HCT116 (cell line): ENCODE measurements around the gene KIF26B.

Experiments
- EZH2 ChIP-seq: fragments of 200-600 bp; sonication (generic); IDR thresholded peaks from 2 replicates; pipeline ENCODE4 v1.6.1; 2017; ENCODE audit warnings: antibody characterized with exemption, mixed run types
- EZH2phosphoT487 ChIP-seq: fragments of 200-600 bp; IDR thresholded peaks from 2 replicates; pipeline ENCODE4 v1.6.1; 2018; ENCODE audit warnings: antibody characterized with exemption, borderline replicate concordance
- RAD21 ChIP-seq: IDR thresholded peaks from 2 replicates; pipeline ENCODE4 v1.6.1; 2012; ENCODE audit warnings: low read depth, mild to moderate bottlenecking
- SIN3A ChIP-seq: IDR thresholded peaks from 2 replicates; pipeline ENCODE4 v1.6.1; 2012; ENCODE audit warnings: low read depth
- TCF7L2 ChIP-seq: IDR thresholded peaks from 2 replicates; pipeline ENCODE4 v1.7.0; 2011; ENCODE audit warnings: borderline replicate concordance, inconsistent platforms; ENCODE audit not compliant: insufficient read depth, insufficient read length; ENCODE audit errors: extremely low read depth
- TF ChIP-seq, protein P1 (sequence below), 3 experiments: fragments of 200-600 bp in 1 of 3; sonication (generic) in 1 of 3; IDR thresholded peaks in 2 of 3; conservative IDR thresholded peaks in 1 of 3; 2 replicates each; pipeline ENCODE4 v1.5.1; 2012 to 2017; ENCODE audit warnings: low read depth in 2 of 3, low read length in 2 of 3, antibody characterized with exemption in 1 of 3, borderline replicate concordance in 1 of 3, control low read depth in 1 of 3, mild to moderate bottlenecking in 1 of 3, mixed read lengths in 1 of 3, mixed run types in 1 of 3, moderate library complexity in 1 of 3; ENCODE audit not compliant: insufficient read depth in 1 of 3

DNA sequence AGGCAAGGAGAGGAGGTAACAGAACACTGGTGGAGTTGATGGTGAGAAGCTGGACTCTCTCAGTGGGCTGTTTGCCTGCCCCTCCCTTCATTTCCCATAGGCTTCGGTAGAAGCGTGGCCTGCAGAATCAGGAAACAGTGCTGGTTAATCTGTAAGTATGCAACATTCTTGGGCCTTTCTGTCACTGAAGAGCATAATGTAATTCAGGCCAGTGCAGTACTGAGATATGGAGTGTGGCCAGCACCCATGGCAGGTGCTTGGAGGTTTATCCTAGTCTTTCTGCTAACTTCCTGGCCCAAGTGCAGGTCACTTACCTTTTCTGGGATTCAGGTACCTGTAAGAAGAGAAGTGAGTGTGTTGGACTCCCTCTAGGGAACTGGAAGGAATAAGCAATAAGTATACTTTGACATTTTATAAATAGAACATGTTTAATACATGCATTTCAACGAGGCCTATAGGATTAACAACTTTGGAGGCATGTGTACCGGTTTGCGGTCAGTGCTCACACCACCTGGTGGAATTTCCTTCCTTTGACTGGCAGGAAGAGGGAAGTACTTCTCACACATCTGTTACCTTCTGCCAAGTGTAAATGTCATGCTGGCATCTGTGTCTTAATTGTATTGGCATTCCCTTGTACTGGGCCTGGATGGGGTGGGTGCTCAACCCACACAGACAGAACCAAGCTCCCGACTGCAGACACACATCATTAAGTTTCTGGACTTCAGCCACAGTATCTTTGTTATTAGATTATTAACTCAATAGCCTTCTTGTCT is 105.5 kb downstream of the KIF26B start:
- TF ChIP-seq, protein P1, sequence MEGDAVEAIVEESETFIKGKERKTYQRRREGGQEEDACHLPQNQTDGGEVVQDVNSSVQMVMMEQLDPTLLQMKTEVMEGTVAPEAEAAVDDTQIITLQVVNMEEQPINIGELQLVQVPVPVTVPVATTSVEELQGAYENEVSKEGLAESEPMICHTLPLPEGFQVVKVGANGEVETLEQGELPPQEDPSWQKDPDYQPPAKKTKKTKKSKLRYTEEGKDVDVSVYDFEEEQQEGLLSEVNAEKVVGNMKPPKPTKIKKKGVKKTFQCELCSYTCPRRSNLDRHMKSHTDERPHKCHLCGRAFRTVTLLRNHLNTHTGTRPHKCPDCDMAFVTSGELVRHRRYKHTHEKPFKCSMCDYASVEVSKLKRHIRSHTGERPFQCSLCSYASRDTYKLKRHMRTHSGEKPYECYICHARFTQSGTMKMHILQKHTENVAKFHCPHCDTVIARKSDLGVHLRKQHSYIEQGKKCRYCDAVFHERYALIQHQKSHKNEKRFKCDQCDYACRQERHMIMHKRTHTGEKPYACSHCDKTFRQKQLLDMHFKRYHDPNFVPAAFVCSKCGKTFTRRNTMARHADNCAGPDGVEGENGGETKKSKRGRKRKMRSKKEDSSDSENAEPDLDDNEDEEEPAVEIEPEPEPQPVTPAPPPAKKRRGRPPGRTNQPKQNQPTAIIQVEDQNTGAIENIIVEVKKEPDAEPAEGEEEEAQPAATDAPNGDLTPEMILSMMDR (IDR thresholded peaks at IDR 0.05 in 2 of 3, conservative IDR thresholded peaks at IDR 0.05 in 1 of 3; ENCODE audit: borderline replicate concordance in 1 of 3, insufficient read depth in 1 of 3, low read depth in 2 of 3, low read length in 2 of 3): no peak
- no peak for TF ChIP-seq EZH2
- TF ChIP-seq EZH2phosphoT487: no peak
- TF ChIP-seq RAD21: no peak
- no peak for TF ChIP-seq TCF7L2
- no peak for TF ChIP-seq SIN3A
